H9 (cell line): ENCODE results near the gene NDP. TPM values are rescaled to one million over a fixed set of nuclear protein-coding genes. Genes with fewer than 3 reads are reported as not detected.

Experiments
- DNase-seq: peaks from one replicate; pipeline ENCODE4 v3.0.0-alpha.2; 2017
- H2AFZ ChIP-seq: one replicate; pipeline ENCODE4 v1.6.1; 2013; ENCODE audit warnings: mild to moderate bottlenecking, low read length, control low read depth, moderate library complexity
- H2AK5ac ChIP-seq: 2 replicates; pipeline ENCODE4 v1.6.1; 2013; ENCODE audit warnings: low read length, control low read depth, mixed read lengths; ENCODE audit not compliant: insufficient read length
- H2BK120ac ChIP-seq: one replicate; pipeline ENCODE4 v1.6.1; 2013; ENCODE audit warnings: low read depth, mild to moderate bottlenecking, low read length, control low read depth, inconsistent platforms; ENCODE audit not compliant: poor library complexity, severe bottlenecking
- H2BK12ac ChIP-seq: 2 replicates; pipeline ENCODE4 v1.6.1; 2013; ENCODE audit warnings: low read length, control low read depth, mixed read lengths, low read depth; ENCODE audit not compliant: insufficient read length
- H2BK15ac ChIP-seq: 2 replicates; pipeline ENCODE4 v1.6.1; 2013; ENCODE audit warnings: low read depth, low read length, control low read depth
- H2BK20ac ChIP-seq: one replicate; pipeline ENCODE4 v1.6.1; 2013; ENCODE audit warnings: low read depth, mild to moderate bottlenecking, low read length, control low read depth, inconsistent platforms; ENCODE audit not compliant: poor library complexity, severe bottlenecking
- H2BK5ac ChIP-seq: 2 replicates; pipeline ENCODE4 v1.6.1; 2013; ENCODE audit warnings: low read length, control low read depth, mixed read lengths; ENCODE audit not compliant: insufficient read length
- H3K14ac ChIP-seq: 2 replicates; pipeline ENCODE4 v1.6.1; 2013; ENCODE audit warnings: low read length, control low read depth; ENCODE audit not compliant: insufficient read depth
- H3K18ac ChIP-seq: 2 replicates; pipeline ENCODE4 v1.6.1; 2013; ENCODE audit warnings: low read depth, mild to moderate bottlenecking, mixed read lengths, low read length, control low read depth; ENCODE audit not compliant: insufficient read length
- H3K23ac ChIP-seq: 2 replicates; pipeline ENCODE4 v1.6.1; 2013; ENCODE audit warnings: low read length, control low read depth, mixed read lengths, low read depth; ENCODE audit not compliant: insufficient read length
- H3K23me2 ChIP-seq: 2 replicates; pipeline ENCODE4 v1.6.1; 2013; ENCODE audit warnings: low read depth, mild to moderate bottlenecking, mixed read lengths, low read length, control low read depth; ENCODE audit not compliant: insufficient read length, poor library complexity, severe bottlenecking
- H3K27ac ChIP-seq: 2 replicates; pipeline ENCODE4 v1.5.1; 2013; ENCODE audit warnings: low read length, control low read depth, mixed read lengths, low read depth; ENCODE audit not compliant: insufficient read length
- H3K27me3 ChIP-seq: 2 replicates; pipeline ENCODE4 v1.6.1; 2013; ENCODE audit warnings: low read length, control low read depth, inconsistent platforms; ENCODE audit not compliant: insufficient read depth
- H3K4ac ChIP-seq: 2 replicates; pipeline ENCODE4 v1.6.1; 2013; ENCODE audit warnings: low read depth, mild to moderate bottlenecking, control low read depth, inconsistent platforms, low read length, moderate library complexity
- H3K4me1 ChIP-seq: 2 replicates; pipeline ENCODE4 v1.6.1; 2013; ENCODE audit warnings: low read length, control low read depth, inconsistent platforms; ENCODE audit not compliant: insufficient read depth
- H3K4me2 ChIP-seq: 2 replicates; pipeline ENCODE4 v1.6.1; 2013; ENCODE audit warnings: low read length, control low read depth, mixed read lengths; ENCODE audit not compliant: insufficient read length, insufficient read depth
- H3K56ac ChIP-seq: 2 replicates; pipeline ENCODE4 v1.6.1; 2013; ENCODE audit warnings: low read depth, mild to moderate bottlenecking, mixed read lengths, low read length, control low read depth; ENCODE audit not compliant: insufficient read length
- H3K79me1 ChIP-seq: 2 replicates; pipeline ENCODE4 v1.6.1; 2013; ENCODE audit warnings: low read depth, mild to moderate bottlenecking, moderate library complexity, low read length, control low read depth, inconsistent platforms; ENCODE audit not compliant: insufficient read depth, poor library complexity, severe bottlenecking
- H3K79me2 ChIP-seq: 2 replicates; pipeline ENCODE4 v1.6.1; 2013; ENCODE audit warnings: low read length, control low read depth, inconsistent platforms; ENCODE audit not compliant: insufficient read depth
- H3K9ac ChIP-seq: 2 replicates; pipeline ENCODE4 v1.6.1; 2013; ENCODE audit warnings: low read length, control low read depth, mixed read lengths; ENCODE audit not compliant: insufficient read length; ENCODE audit errors: extremely low read depth
- H3K9me3 ChIP-seq: one replicate; pipeline ENCODE4 v1.6.1; 2013; ENCODE audit warnings: low read depth, low read length, inconsistent platforms; ENCODE audit not compliant: control insufficient read depth
- H3T11ph ChIP-seq: one replicate; pipeline ENCODE4 v1.6.1; 2013; ENCODE audit warnings: mild to moderate bottlenecking, low read length, control low read depth, inconsistent platforms
- H4K20me1 ChIP-seq: one replicate; pipeline ENCODE4 v1.6.1; 2013; ENCODE audit not compliant: control insufficient read depth, insufficient read length, insufficient read depth
- H4K5ac ChIP-seq: 2 replicates; pipeline ENCODE4 v1.6.1; 2013; ENCODE audit warnings: low read depth, mild to moderate bottlenecking, mixed read lengths, low read length, control low read depth; ENCODE audit not compliant: insufficient read length
- H4K8ac ChIP-seq: replicated peaks from 2 replicates; pipeline ENCODE4 v1.6.1; 2013; ENCODE audit warnings: low read length, control low read depth, mixed read lengths, low read depth; ENCODE audit not compliant: insufficient read length
- H4K91ac ChIP-seq: 2 replicates; pipeline ENCODE4 v1.6.1; 2013; ENCODE audit warnings: low read depth, mild to moderate bottlenecking, moderate library complexity, mixed read lengths, low read length, control low read depth; ENCODE audit not compliant: insufficient read length
- H3K27ac Mint-ChIP-seq, 3 experiments: 2 replicates in 2 of 3; 3 replicates in 1 of 3; pipeline ENCODE4 v1.8.0; 2020 to 2021; ENCODE audit warnings: mixed read lengths in 3 of 3, mild to moderate bottlenecking in 1 of 3, moderate library complexity in 1 of 3
- H3K27me3 Mint-ChIP-seq: 2 replicates; pipeline ENCODE4 v1.8.0; 2021; ENCODE audit warnings: low read depth, mild to moderate bottlenecking, moderate library complexity, mixed read lengths
- H3K36me3 Mint-ChIP-seq, 3 experiments: 2 replicates in 2 of 3; 3 replicates in 1 of 3; pipeline ENCODE4 v1.8.0; 2020 to 2021; ENCODE audit warnings: low read depth in 3 of 3, mixed read lengths in 3 of 3; ENCODE audit not compliant: insufficient read depth in 1 of 3
- H3K4me1 Mint-ChIP-seq, 2 experiments: 2 replicates each; pipeline ENCODE4 v1.8.0; 2020; ENCODE audit warnings: mixed read lengths in 2 of 2
- H3K4me3 Mint-ChIP-seq, 2 experiments: 2 replicates in 1 of 2; 3 replicates in 1 of 2; pipeline ENCODE4 v1.8.0; 2020 to 2021; ENCODE audit warnings: mild to moderate bottlenecking in 2 of 2, mixed read lengths in 2 of 2, moderate library complexity in 1 of 2
- H3K9me3 Mint-ChIP-seq, 2 experiments: 2 replicates in 1 of 2; 3 replicates in 1 of 2; pipeline ENCODE4 v1.8.0; 2020; ENCODE audit warnings: mild to moderate bottlenecking in 2 of 2, mixed read lengths in 2 of 2, moderate library complexity in 1 of 2
- WGBS: extraction: QIAGEN DNeasy Blood & Tissue Kit; methylation state at CpG from one replicate; pipeline ENCODE4 v1.1.7; 2013; ENCODE audit warnings: missing lambda C conversion rate, low lambda C conversion rate, mixed read lengths; ENCODE audit not compliant: insufficient read length; ENCODE audit errors: extremely low coverage; 5-methylcytosine and 5-hydroxymethylcytosine counted together
- total RNA-seq: library from RNA; stranded (reverse); gene quantifications from 2 replicates; pipeline ENCODE4 v1.2.1, GENCODE V29; 2021
- TF ChIP-seq, protein P1 (sequence below): fragments of 200-600 bp; sonication (generic); conservative IDR thresholded peaks from 3 replicates; pipeline ENCODE4 v1.8.0; 2021; ENCODE audit warnings: antibody characterized with exemption, mild to moderate bottlenecking

NDP gene
- total RNA-seq, 1 experiment from 2014 or later = not detected

- Histone ChIP-seq H2BK5ac (no peak overlapping the region), H3K4me2 (no peak overlapping the region), H2AK5ac (no peak overlapping the region), H3K79me1 (no peaks in the 10 kb centered on the region), H3K56ac (no peak overlapping the region), H3K14ac (no peak overlapping the region), H3K9ac (no peak overlapping the region), H3T11ph (no peak overlapping the region), H3K27me3 (no peaks in the 10 kb centered on the region), H2BK120ac (no peak overlapping the region), H3K9me3 (peaks cover 24% of the 10 kb centered on the region), H3K18ac (no peak overlapping the region), H4K5ac (no peak overlapping the region), H4K20me1 (no peaks in the 10 kb centered on the region), H3K4me1 (no peaks in the 10 kb centered on the region), H4K8ac (no peak overlapping the region), H2BK15ac (no peak overlapping the region), H3K23me2 (no peaks in the 10 kb centered on the region), H2BK12ac (no peak overlapping the region), H3K79me2 (no peaks in the 10 kb centered on the region), H2BK20ac (no peak overlapping the region), H2AFZ (no peak overlapping the region), H3K4ac (no peak overlapping the region), H3K23ac (no peak overlapping the region), H4K91ac (no peak overlapping the region), H3K27ac (no peak overlapping the region)
- no peaks in the 10 kb centered on the region for H3K4me1 Mint-ChIP-seq
- TF ChIP-seq, protein P1, sequence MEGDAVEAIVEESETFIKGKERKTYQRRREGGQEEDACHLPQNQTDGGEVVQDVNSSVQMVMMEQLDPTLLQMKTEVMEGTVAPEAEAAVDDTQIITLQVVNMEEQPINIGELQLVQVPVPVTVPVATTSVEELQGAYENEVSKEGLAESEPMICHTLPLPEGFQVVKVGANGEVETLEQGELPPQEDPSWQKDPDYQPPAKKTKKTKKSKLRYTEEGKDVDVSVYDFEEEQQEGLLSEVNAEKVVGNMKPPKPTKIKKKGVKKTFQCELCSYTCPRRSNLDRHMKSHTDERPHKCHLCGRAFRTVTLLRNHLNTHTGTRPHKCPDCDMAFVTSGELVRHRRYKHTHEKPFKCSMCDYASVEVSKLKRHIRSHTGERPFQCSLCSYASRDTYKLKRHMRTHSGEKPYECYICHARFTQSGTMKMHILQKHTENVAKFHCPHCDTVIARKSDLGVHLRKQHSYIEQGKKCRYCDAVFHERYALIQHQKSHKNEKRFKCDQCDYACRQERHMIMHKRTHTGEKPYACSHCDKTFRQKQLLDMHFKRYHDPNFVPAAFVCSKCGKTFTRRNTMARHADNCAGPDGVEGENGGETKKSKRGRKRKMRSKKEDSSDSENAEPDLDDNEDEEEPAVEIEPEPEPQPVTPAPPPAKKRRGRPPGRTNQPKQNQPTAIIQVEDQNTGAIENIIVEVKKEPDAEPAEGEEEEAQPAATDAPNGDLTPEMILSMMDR = no peak
- peaks cover 2% of the 10 kb centered on the region for H3K27me3 Mint-ChIP-seq
- H3K9me3 Mint-ChIP-seq = peaks cover 64 to 69% of the 10 kb centered on the region in 2 experiments
- WGBS = no CpG with 5 or more reads among the region's 1 CpG
- no peak overlapping the region for H3K27ac Mint-ChIP-seq
- DNase-seq = no peak
- H3K36me3 Mint-ChIP-seq = peaks cover 0 to 3% (median 2%) of the 10 kb centered on the region in 3 experiments; a peak in 2 of 7 replicates
- H3K4me3 Mint-ChIP-seq = no peak overlapping the region
These were observed 29.4 kb upstream of the NDP start for GRCh38 chrX:44002567-44002966.
